ENCODE results near the gene ASIC2. TPM values are rescaled to one million over a fixed set of nuclear protein-coding genes. Genes with fewer than 3 reads are reported as not detected.

Gene ASIC2
- total and polyA plus RNA-seq, 2 donors (not counting 1 experiment from before 2014, with no cell fraction given), result not detected

GRCh38 chr17:33135691-33136090 lies 157.4 kb downstream of the ASIC2 start:
- H3K4me2 ChIP-seq (replicated peaks; ENCODE audit: low read depth, low read length, poor library complexity, severe bottlenecking), result no peak overlapping the region
- ATAC-seq (ENCODE audit: low read depth), result no peak

GRCh38 chr17:33131620-33132019 lies 161.5 kb downstream of the ASIC2 start:
- Histone ChIP-seq H4K20me1 (ENCODE audit: control insufficient read depth, insufficient read depth, low read length, poor library complexity, severe bottlenecking) (no peaks in the 10 kb centered on the region), H3K4me2 (replicated peaks; ENCODE audit: low read depth, low read length, poor library complexity, severe bottlenecking) (no peak overlapping the region), H2AFZ (ENCODE audit: insufficient read depth, low read depth, low read length, poor library complexity, severe bottlenecking) (no peak overlapping the region), H3K27ac (ENCODE audit: low read length in 2 of 2) (no peak overlapping the region), H3K9me3 (ENCODE audit: control extremely low read depth in 1 of 3, control insufficient read depth in 2 of 3, insufficient read depth in 1 of 3, low read length in 2 of 3) (no peaks in the 10 kb centered on the region), H3K36me3 (replicated peaks in 1 of 2; ENCODE audit: control extremely low read depth in 1 of 2, control insufficient read depth in 1 of 2, extremely low read depth in 1 of 2, insufficient read depth in 2 of 2, low read length in 1 of 2) (no peaks in the 10 kb centered on the region), H3K27me3 (replicated peaks in 1 of 4; ENCODE audit: control extremely low read depth in 1 of 4, control insufficient read depth in 3 of 4, insufficient read depth in 4 of 4, low read length in 3 of 4) (no peaks in the 10 kb centered on the region), H3K9ac (ENCODE audit: low read length) (no peak overlapping the region), H3K4me1 (ENCODE audit: control insufficient read depth in 2 of 2, insufficient read depth in 2 of 2, low read length in 2 of 2) (no peaks in the 10 kb centered on the region), H3K79me2 (ENCODE audit: control insufficient read depth, insufficient read depth, low read length) (no peaks in the 10 kb centered on the region), H3K4me3 (ENCODE audit: control extremely low read depth in 1 of 5, extremely low read depth in 1 of 5, insufficient read depth in 1 of 5, low read depth in 2 of 5, low read length in 4 of 5) (no peak overlapping the region)
- intact Hi-C loops (cut with micrococcal nuclease), result no loop called here
- ChIA-PET CTCF (no interaction called here), POLR2A (no interaction called here)
- no peak for DNase-seq
- ATAC-seq (ENCODE audit: low read depth), result no peak
- WGBS (ENCODE audit: insufficient coverage), result 93% methylated on average over 6 of the region's 7 CpGs
- TF ChIP-seq EZH2 (IDR thresholded peaks at IDR 0.05; ENCODE audit: borderline replicate concordance, insufficient read depth, low read depth, low read length, poor library complexity, severe bottlenecking) (no peak), CTCF (IDR thresholded peaks at IDR 0.05) (no peak)
- Mint-ChIP-seq H3K9me3 (ENCODE audit: insufficient read depth) (no peaks in the 10 kb centered on the region), H3K27ac (no peak overlapping the region), H3K4me3 (no peak overlapping the region), H3K27me3 (peaks cover 29% of the 10 kb centered on the region), H3K4me1 (no peaks in the 10 kb centered on the region)

More at GRCh38 chr17:33135691-33136090, 157.4 kb downstream of the ASIC2 start:
- POLR2A ChIA-PET, result no interaction called here
- H3K4me1 Mint-ChIP-seq, result no peaks in the 10 kb centered on the region
- no peaks in the 10 kb centered on the region for H3K9me3 ChIP-seq (ENCODE audit: control extremely low read depth in 1 of 3, control insufficient read depth in 2 of 3, insufficient read depth in 1 of 3, low read length in 2 of 3)
- intact Hi-C loops (cut with micrococcal nuclease), result no loop called here
- H3K27me3 ChIP-seq (replicated peaks in 1 of 4; ENCODE audit: control extremely low read depth in 1 of 4, control insufficient read depth in 3 of 4, insufficient read depth in 4 of 4, low read length in 3 of 4), result peaks cover 0 to 2% (median 0%) of the 10 kb centered on the region in 4 experiments
- CTCF ChIA-PET, result interaction anchor here (0.9 kb wide), 1 partner anchor 19 kb away, joined by 3 read pairs; no protein-coding TSS in a partner anchor
- H3K4me3 ChIP-seq (ENCODE audit: control extremely low read depth in 1 of 5, extremely low read depth in 1 of 5, insufficient read depth in 1 of 5, low read depth in 2 of 5, low read length in 4 of 5), result no peak overlapping the region
- H3K9ac ChIP-seq (ENCODE audit: low read length), result no peak overlapping the region
- peaks cover 12% of the 10 kb centered on the region for H3K27me3 Mint-ChIP-seq
- no peak overlapping the region for H3K27ac ChIP-seq (ENCODE audit: low read length in 2 of 2)
- TF ChIP-seq EZH2 (IDR thresholded peaks at IDR 0.05; ENCODE audit: borderline replicate concordance, insufficient read depth, low read depth, low read length, poor library complexity, severe bottlenecking), result no peak
- TF ChIP-seq CTCF (IDR thresholded peaks at IDR 0.05), result no peak
- H2AFZ ChIP-seq (ENCODE audit: insufficient read depth, low read depth, low read length, poor library complexity, severe bottlenecking), result no peak overlapping the region
- no peak overlapping the region for H3K27ac Mint-ChIP-seq
- H3K4me3 Mint-ChIP-seq, result no peak overlapping the region
- no peaks in the 10 kb centered on the region for H3K4me1 ChIP-seq (ENCODE audit: control insufficient read depth in 2 of 2, insufficient read depth in 2 of 2, low read length in 2 of 2)
- no peak for DNase-seq
- no peaks in the 10 kb centered on the region for H3K36me3 ChIP-seq (replicated peaks in 1 of 2; ENCODE audit: control extremely low read depth in 1 of 2, control insufficient read depth in 1 of 2, extremely low read depth in 1 of 2, insufficient read depth in 2 of 2, low read length in 1 of 2)
- H3K79me2 ChIP-seq (ENCODE audit: control insufficient read depth, insufficient read depth, low read length), result no peaks in the 10 kb centered on the region
- no peaks in the 10 kb centered on the region for H4K20me1 ChIP-seq (ENCODE audit: control insufficient read depth, insufficient read depth, low read length, poor library complexity, severe bottlenecking)
- H3K9me3 Mint-ChIP-seq (ENCODE audit: insufficient read depth), result no peaks in the 10 kb centered on the region
- 72% methylated on average over 2 of the region's 4 CpGs for WGBS (ENCODE audit: insufficient coverage)
